Measurements from ENCODE around the gene LRRC8C. TPM values are rescaled to one million over a fixed set of nuclear protein-coding genes. Genes with fewer than 3 reads are reported as not detected.

Gene LRRC8C
- total RNA-seq, 4 donors from 2014 or later, result 4.3 to 6.2 (median 5.7) TPM

DNA sequence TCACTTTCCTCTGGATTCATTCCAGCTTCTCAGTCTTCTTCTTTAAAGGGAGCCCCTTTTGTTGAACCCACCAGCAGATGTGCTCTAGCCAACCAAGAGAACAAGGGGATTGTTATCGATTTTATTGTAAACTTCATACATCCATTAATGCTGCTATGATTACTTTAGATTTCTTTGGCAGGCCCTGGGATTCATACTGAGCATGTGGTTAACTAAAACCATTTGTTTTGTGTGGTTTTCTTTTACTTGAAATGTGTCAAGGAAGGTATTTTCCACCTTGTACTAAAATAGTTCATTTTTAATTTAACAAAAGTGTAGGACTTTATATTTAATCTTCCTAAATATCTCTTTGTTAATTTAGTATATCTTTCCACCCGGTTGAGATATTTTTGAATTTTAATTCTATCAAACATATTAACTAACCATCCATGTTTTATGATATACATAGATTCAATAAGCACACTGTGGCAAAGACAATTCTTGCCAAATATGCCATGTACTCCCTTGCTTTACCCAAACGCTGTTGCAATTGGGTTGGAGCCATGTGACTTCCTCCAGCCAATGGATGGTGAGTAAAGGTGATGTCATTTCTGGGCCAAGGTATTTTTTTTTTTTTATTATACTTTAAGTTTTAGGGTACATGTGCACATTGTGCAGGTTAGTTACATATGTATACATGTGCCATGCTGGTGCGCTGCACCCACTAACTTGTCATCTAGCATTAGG is 113.7 kb downstream of the LRRC8C start:
- no peak for DNase-seq (ENCODE audit: low spot score in 2 of 2)
- TF ChIP-seq, protein P1, sequence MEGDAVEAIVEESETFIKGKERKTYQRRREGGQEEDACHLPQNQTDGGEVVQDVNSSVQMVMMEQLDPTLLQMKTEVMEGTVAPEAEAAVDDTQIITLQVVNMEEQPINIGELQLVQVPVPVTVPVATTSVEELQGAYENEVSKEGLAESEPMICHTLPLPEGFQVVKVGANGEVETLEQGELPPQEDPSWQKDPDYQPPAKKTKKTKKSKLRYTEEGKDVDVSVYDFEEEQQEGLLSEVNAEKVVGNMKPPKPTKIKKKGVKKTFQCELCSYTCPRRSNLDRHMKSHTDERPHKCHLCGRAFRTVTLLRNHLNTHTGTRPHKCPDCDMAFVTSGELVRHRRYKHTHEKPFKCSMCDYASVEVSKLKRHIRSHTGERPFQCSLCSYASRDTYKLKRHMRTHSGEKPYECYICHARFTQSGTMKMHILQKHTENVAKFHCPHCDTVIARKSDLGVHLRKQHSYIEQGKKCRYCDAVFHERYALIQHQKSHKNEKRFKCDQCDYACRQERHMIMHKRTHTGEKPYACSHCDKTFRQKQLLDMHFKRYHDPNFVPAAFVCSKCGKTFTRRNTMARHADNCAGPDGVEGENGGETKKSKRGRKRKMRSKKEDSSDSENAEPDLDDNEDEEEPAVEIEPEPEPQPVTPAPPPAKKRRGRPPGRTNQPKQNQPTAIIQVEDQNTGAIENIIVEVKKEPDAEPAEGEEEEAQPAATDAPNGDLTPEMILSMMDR (IDR thresholded peaks at IDR 0.05), result no peak
- no peak for TF ChIP-seq POLR2A (IDR thresholded peaks at IDR 0.05)
- 79 to 86% methylated on average over 4 of the region's 4 CpGs for WGBS, 2 donors
- no peak overlapping the region for H3K4me3 ChIP-seq (ENCODE audit: low read depth, poor library complexity, severe bottlenecking)
- intact Hi-C loops (cut with DNase I; ENCODE audit: low total_unique reads), result no loop called here

DNA sequence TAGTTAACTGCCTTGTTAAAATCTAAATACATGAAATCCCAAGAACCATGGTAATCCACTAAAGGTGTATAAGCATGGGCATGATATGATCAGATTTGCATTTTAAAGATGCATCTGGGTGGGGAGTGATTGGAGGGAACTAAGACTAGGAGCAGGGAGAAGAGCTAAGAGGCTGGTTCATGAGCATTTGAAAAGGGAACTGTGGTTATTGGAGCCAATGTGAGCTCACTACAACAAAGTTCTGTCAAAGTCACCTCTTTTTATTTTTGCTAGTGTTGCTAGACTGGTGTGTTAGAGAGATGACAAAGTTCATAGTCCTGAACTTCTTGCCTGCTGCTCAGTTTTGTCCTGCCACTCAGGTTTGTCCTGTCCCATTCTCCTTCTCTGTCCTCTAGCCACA is 120.8 kb downstream of the LRRC8C start:
- no peak for TF ChIP-seq POLR2A (IDR thresholded peaks at IDR 0.05)
- TF ChIP-seq, protein P1 (IDR thresholded peaks at IDR 0.05), result no peak
- H3K4me3 ChIP-seq (ENCODE audit: low read depth, poor library complexity, severe bottlenecking), result no peak overlapping the region
- DNase-seq (ENCODE audit: low spot score in 2 of 2), result no peak
- intact Hi-C loops (cut with DNase I; ENCODE audit: low total_unique reads), result no loop called here

DNA sequence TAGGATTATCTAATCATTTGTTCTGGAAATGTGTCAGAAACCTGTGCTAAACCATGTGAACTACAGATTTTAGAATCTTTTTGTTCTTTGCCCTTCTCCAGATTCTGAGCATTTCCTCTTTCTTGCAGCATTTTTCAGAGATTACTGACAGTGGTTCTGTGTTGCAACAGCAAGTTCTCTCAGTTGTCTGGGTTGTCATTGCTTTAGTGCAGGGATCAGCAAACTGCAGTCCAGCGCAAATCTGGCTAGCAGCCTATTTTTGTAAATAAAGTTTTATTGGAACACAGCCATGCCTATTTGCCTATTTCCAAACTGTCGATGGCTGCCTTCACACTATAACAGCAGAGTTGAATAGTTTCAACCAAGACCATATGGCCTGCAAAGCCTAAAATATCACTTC is 121.6 kb downstream of the LRRC8C start:
- no peak for DNase-seq (ENCODE audit: low spot score in 2 of 2)
- intact Hi-C loops (cut with DNase I; ENCODE audit: low total_unique reads), result no loop called here
- no peak overlapping the region for H3K4me3 ChIP-seq (ENCODE audit: low read depth, poor library complexity, severe bottlenecking)
- TF ChIP-seq, protein P1 (IDR thresholded peaks at IDR 0.05), result no peak
- TF ChIP-seq POLR2A (IDR thresholded peaks at IDR 0.05), result no peak
- 59 to 69% methylated on average over 2 of the region's 2 CpGs for WGBS, 2 donors

DNA sequence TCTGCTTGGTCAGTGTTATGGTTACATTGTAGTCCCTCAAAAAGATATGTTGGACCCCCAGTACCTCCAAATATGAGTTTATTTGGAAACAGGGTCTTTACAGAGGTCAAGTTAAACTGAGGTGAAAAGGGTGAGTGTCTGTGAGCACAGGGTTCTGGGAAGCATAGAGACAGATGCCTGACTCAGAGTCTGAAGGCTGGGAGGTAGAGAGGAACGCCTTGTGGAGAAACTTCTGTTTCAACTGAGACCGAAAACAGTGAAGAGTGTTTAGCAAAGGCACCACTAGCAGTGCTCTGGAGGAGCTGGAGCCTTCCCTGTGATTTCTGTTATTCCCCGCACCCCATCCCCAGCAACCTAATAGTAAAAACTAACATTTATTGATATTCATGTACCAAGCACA is 122.7 kb downstream of the LRRC8C start:
- intact Hi-C loops (cut with DNase I; ENCODE audit: low total_unique reads), result no loop called here

DNA sequence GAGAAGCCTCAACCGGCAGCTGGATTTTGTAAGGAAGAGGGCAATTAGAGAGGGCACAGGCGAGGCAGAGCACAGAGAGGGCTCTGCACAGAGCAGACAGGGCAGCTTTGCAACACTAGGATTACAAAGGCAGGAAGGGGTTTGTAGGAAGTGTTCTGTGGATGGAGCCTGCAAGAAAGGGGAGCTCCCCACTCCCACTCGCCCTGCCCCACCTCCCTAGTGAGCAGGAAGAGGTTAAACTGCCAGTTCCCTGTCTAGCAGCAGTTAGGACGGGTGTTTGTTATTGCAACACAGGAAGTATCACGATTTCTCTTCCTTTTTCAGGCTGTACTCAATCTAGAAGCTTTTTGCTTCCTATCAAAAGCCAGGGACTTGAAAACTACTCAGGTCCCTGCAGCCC is 124.6 kb downstream of the LRRC8C start:
- TF ChIP-seq, protein P1 (IDR thresholded peaks at IDR 0.05), result no peak
- TF ChIP-seq POLR2A (IDR thresholded peaks at IDR 0.05), result no peak
- intact Hi-C loops (cut with DNase I; ENCODE audit: low total_unique reads), result no loop called here
- H3K4me3 ChIP-seq (ENCODE audit: low read depth, poor library complexity, severe bottlenecking), result no peak overlapping the region
- no peak for DNase-seq (ENCODE audit: low spot score in 2 of 2)
- 36 to 40% methylated on average over 5 of the region's 5 CpGs for WGBS, 2 donors

More for the DNA sequence above, 122.7 kb downstream of the LRRC8C start:
- H3K4me3 ChIP-seq (ENCODE audit: low read depth, poor library complexity, severe bottlenecking), result no peak overlapping the region
- no peak for DNase-seq (ENCODE audit: low spot score in 2 of 2)
- WGBS, 2 donors, result 91 to 92% methylated on average over 3 of the region's 3 CpGs
- TF ChIP-seq POLR2A (IDR thresholded peaks at IDR 0.05), result no peak
- TF ChIP-seq, protein P1 (IDR thresholded peaks at IDR 0.05), result no peak

DNA sequence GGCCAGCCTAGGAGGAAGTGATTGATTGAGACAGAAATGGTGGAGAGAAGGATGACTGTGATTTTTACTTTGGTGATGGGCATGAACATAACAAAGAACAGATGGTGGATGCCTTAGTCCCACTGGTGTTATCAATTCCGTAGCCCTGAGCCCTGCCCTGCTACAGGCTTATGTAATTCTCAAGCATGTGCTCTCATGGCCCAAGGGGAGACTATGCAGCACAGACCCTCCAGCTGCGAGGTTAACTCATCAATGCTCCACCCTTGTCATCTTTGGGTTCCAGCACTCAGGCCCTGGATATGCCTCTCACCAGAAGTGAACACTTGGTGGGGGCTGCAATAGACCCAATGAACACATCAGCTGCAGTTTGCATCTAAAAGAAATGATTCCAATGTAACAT is 125.2 kb downstream of the LRRC8C start:
- TF ChIP-seq, protein P1 (IDR thresholded peaks at IDR 0.05), result no peak
- TF ChIP-seq POLR2A (IDR thresholded peaks at IDR 0.05), result no peak
- 45 to 64% methylated on average over 2 of the region's 2 CpGs for WGBS, 2 donors
- no peak for DNase-seq (ENCODE audit: low spot score in 2 of 2)
- H3K4me3 ChIP-seq (ENCODE audit: low read depth, poor library complexity, severe bottlenecking), result no peak overlapping the region
- intact Hi-C loops (cut with DNase I; ENCODE audit: low total_unique reads), result no loop called here
